Psoas muscle (tissue), 8 donors: Measurements from ENCODE around the gene MLLT10. TPM values are rescaled to one million over a fixed set of nuclear protein-coding genes. Genes with fewer than 3 reads are reported as not detected.

Experiments
- ATAC-seq, 4 donors: fragments of 200-7000 bp; cut with Tn5 transposase; one replicate each; pipeline ENCODE4 v1.9.1; 2020; ENCODE audit warnings: moderate library complexity in 3 of 4, mild to moderate bottlenecking in 2 of 4
- DNase-seq, 2 donors: peaks; one replicate each; pipeline ENCODE4 v3.0.0-alpha.2; 2020
- H3K27ac ChIP-seq: fragments of 200-600 bp; one replicate; pipeline ENCODE4 v1.8.0; 2022
- H3K27me3 ChIP-seq, 3 donors: fragments of 200-600 bp in 1 of 3; one replicate each; pipeline versions ENCODE4 v1.6.1 to v1.8.0; 2013 to 2022; ENCODE audit warnings: low read length in 2 of 3, mild to moderate bottlenecking in 2 of 3, moderate library complexity in 1 of 3; ENCODE audit not compliant: insufficient read depth in 3 of 3
- H3K36me3 ChIP-seq, 2 donors: fragments of 200-600 bp in 1 of 2; one replicate each; pipeline versions ENCODE4 v1.6.1 to v1.8.0; 2013 to 2022; ENCODE audit warnings: low read depth in 1 of 2, mild to moderate bottlenecking in 1 of 2, moderate library complexity in 1 of 2; ENCODE audit not compliant: insufficient read depth in 1 of 2
- H3K4me1 ChIP-seq: fragments of 200-600 bp; one replicate; pipeline ENCODE4 v1.8.0; 2022
- H3K4me3 ChIP-seq: fragments of 200-600 bp; one replicate; pipeline ENCODE4 v1.8.0; 2022; ENCODE audit warnings: mild to moderate bottlenecking
- H3K9me3 ChIP-seq: fragments of 200-600 bp; one replicate; pipeline ENCODE4 v1.8.0; 2022
- CTCF ChIP-seq: fragments of 200-600 bp; IDR thresholded peaks from one replicate; pipeline ENCODE4 v1.8.0; 2022; ENCODE audit warnings: antibody characterized with exemption
- WGBS, 3 donors: extraction: QIAGEN DNeasy Blood & Tissue Kit; methylation state at CpG; one replicate each; pipeline versions ENCODE4 v1.1.6 to v1.1.7; 2013; 5-methylcytosine and 5-hydroxymethylcytosine counted together
- intact Hi-C, 2 donors: fragments of 100-400 bp; cut with DNase I; formaldehyde crosslinking; loops; one replicate each; pipeline versions ENCODE4 v1.11.0 to v1.14.2; 2022
- polyA plus RNA-seq, 3 donors: library from polyadenylated mRNA; stranded (reverse); fragments of 200-250 nt; gene quantifications; one replicate each; pipeline ENCODE4 v1.2.3, GENCODE V29; 2013
- total RNA-seq, 4 donors: library from RNA; stranded (reverse); fragmentation: NEBNext Ultra II Directional in 2 of 4; extraction: Animal tissue kit (Norgen Biotek cat#: 25700) in 2 of 4; gene quantifications; one replicate each; pipeline versions ENCODE4 v1.2.1 to v1.2.4, GENCODE V29; 2021 to 2023
- donor health status: healthy with polysubstance abuse.
- donor health status: DM: no; HTN: no; CAD: no; lungs with moderate emphysema.
- donor health status: Bipolar disorder and iron deficiency.
- donor health status: healthy.
- donor health status: DM: yes; HTN: yes; CAD: no.
- donor health status: DM: no; HTN: no; CAD: no.
- donor health status: DM: no; HTN: no; CAD: no.
- donor health status: DM: yes; HTN: yes; CAD: no.

MLLT10 gene
- total and polyA plus RNA-seq, 7 donors, result 9.6 to 21.1 (median 13.3) TPM

DNA sequence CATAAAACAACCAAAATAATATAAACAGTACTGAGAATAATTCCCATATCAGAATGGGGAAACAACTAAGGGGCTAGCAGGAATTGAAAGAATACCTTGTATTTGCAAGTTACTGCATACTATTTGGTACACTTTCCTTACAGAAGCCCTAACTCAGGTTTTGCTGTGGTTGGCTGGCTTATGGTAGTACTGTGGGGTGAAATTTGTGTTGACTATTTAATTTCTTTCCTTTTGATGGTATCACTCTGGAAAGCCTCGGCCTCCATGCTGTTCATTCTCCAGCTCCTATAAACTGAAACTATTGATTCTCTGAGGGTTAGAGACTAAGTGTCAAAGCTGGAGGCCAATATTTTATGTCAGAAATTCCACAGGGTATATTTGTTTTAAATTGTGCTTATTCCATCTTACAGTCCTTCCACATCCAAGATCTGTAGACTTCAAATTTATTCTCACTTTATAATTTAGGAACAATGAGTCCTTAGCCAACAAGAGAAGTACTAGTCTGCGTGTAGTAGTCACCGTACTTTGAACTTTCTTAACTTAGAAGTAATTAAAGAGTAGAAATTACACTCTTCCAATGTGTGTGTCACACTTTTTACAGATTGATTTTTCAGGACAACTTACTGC, 22.0 kb upstream of the MLLT10 start:
- TF ChIP-seq CTCF, result no peak
- ATAC-seq (no peak), DNase-seq (no peak)
- WGBS, 3 donors, result 95 to 97% (median 95%) methylated on average over 3 of the region's 3 CpGs
- Histone ChIP-seq H3K36me3 (no peaks in the 10 kb centered on the region), H3K9me3 (no peaks in the 10 kb centered on the region), H3K4me3 (no peak overlapping the region), H3K27me3 (no peaks in the 10 kb centered on the region), H3K4me1 (peaks cover 7% of the 10 kb centered on the region), H3K27ac (no peak overlapping the region)
- intact Hi-C loops, result loop anchor here in 1 of 2 donors (10.0 kb wide), 1 partner anchor 1043 kb away; no protein-coding TSS in a partner anchor

DNA sequence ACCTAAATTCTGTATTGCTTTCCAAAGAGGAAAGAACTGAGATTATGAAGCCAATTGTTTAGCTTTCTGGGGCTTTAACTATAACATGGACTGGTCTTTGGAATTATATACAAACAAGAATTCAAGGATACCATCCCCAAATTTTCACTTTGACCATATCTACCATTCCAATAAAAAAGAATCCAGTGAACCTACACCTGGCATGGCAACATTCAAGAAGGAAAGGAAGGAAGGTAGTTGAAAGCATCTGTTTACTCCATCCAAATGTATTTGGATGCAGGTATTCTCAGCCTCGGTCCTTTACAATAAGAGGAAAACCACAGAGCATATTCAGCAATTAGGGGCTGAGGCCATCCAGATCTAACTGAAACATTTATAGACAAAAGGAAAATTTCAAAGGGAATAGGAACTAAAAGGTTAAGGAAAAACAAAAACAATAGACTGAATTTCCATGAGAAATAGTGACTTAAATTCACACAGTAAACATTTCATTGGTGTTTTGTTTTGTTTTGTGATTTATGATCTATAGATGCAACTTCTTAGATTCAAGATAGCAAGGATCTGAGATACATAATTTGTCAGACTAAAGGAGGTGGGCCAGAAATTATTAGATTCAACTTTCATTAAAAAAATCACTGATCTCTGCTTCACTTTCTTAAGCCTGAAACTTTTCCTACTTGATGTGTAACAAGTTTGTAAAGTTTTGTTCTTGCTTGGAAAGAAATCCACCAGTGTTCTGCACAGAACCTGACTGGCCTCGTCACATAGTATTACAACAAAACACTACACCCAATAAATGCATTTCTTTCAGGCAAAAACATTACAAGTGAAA, 21.2 kb upstream of the MLLT10 start:
- H3K36me3 ChIP-seq, result no peaks in the 10 kb centered on the region
- DNase-seq (no peak), ATAC-seq (no peak)
- no peaks in the 10 kb centered on the region for H3K9me3 ChIP-seq
- intact Hi-C loops, result loop anchor here in 1 of 2 donors (10.0 kb wide), 1 partner anchor 1042 kb away; no protein-coding TSS in a partner anchor
- H3K4me1 ChIP-seq, result peaks cover 9% of the 10 kb centered on the region
- no peak for TF ChIP-seq CTCF
- H3K4me3 ChIP-seq, result no peak overlapping the region
- H3K27me3 ChIP-seq, result peaks cover 0 to under 1% (median 0%) of the 10 kb centered on the region in 3 donors
- WGBS, 3 donors, result 88 to 94% (median 90%) methylated on average over 2 of the region's 2 CpGs
- no peak overlapping the region for H3K27ac ChIP-seq

- Histone ChIP-seq H3K9me3 (no peaks in the 10 kb centered on the region), H3K4me3 (no peak overlapping the region), H3K27ac (no peak overlapping the region), H3K36me3 (no peaks in the 10 kb centered on the region), H3K27me3 (peaks cover 0 to 7% (median 0%) of the 10 kb centered on the region in 3 donors), H3K4me1 (peaks cover 13% of the 10 kb centered on the region)
- whole genome bisulfite sequencing, 3 donors, result 97 to 99% (median 98%) methylated on average over 1 of the region's 1 CpG
- TF ChIP-seq CTCF, result no peak
- DNase-seq (no peak), ATAC-seq (no peak)
- intact Hi-C loops, result loop anchor here in 1 of 2 donors (10.0 kb wide), 1 partner anchor 1041 kb away; no protein-coding TSS in a partner anchor
Observed at GRCh38 chr10:21513405-21513788, 20.6 kb upstream of the MLLT10 start.

GRCh38 chr10:21514129-21514817, 19.8 kb upstream of the MLLT10 start:
- no peak for ATAC-seq
- intact Hi-C loops, result loop anchor here (2.0 to 10.0 kb wide), 2 partner anchors 13 to 1041 kb away; no protein-coding TSS in a partner anchor
- H3K27me3 ChIP-seq, result peaks cover 0 to 8% (median 0%) of the 10 kb centered on the region in 3 donors
- no peak for DNase-seq
- H3K9me3 ChIP-seq, result no peaks in the 10 kb centered on the region
- TF ChIP-seq CTCF, result no peak
- H3K36me3 ChIP-seq, result no peaks in the 10 kb centered on the region
- WGBS, 3 donors, result 86 to 95% (median 90%) methylated on average over 6 of the region's 6 CpGs
- no peak overlapping the region for H3K4me3 ChIP-seq
- no peak overlapping the region for H3K27ac ChIP-seq
- peaks cover 17% of the 10 kb centered on the region for H3K4me1 ChIP-seq
